H9 (cell line): ENCODE measurements around the gene RPL36A. TPM values are rescaled to one million over a fixed set of nuclear protein-coding genes. Genes with fewer than 3 reads are reported as not detected.

Source experiments
- DNase-seq: peaks from one replicate; pipeline ENCODE4 v3.0.0-alpha.2; 2017
- H2AFZ ChIP-seq: one replicate; pipeline ENCODE4 v1.6.1; 2013; ENCODE audit warnings: mild to moderate bottlenecking, low read length, control low read depth, moderate library complexity
- H2AK5ac ChIP-seq: 2 replicates; pipeline ENCODE4 v1.6.1; 2013; ENCODE audit warnings: low read length, control low read depth, mixed read lengths; ENCODE audit not compliant: insufficient read length
- H2BK120ac ChIP-seq: one replicate; pipeline ENCODE4 v1.6.1; 2013; ENCODE audit warnings: low read depth, mild to moderate bottlenecking, low read length, control low read depth, inconsistent platforms; ENCODE audit not compliant: poor library complexity, severe bottlenecking
- H2BK12ac ChIP-seq: 2 replicates; pipeline ENCODE4 v1.6.1; 2013; ENCODE audit warnings: low read length, control low read depth, mixed read lengths, low read depth; ENCODE audit not compliant: insufficient read length
- H2BK15ac ChIP-seq: 2 replicates; pipeline ENCODE4 v1.6.1; 2013; ENCODE audit warnings: low read depth, low read length, control low read depth
- H2BK20ac ChIP-seq: one replicate; pipeline ENCODE4 v1.6.1; 2013; ENCODE audit warnings: low read depth, mild to moderate bottlenecking, low read length, control low read depth, inconsistent platforms; ENCODE audit not compliant: poor library complexity, severe bottlenecking
- H2BK5ac ChIP-seq: 2 replicates; pipeline ENCODE4 v1.6.1; 2013; ENCODE audit warnings: low read length, control low read depth, mixed read lengths; ENCODE audit not compliant: insufficient read length
- H3K14ac ChIP-seq: 2 replicates; pipeline ENCODE4 v1.6.1; 2013; ENCODE audit warnings: low read length, control low read depth; ENCODE audit not compliant: insufficient read depth
- H3K18ac ChIP-seq: 2 replicates; pipeline ENCODE4 v1.6.1; 2013; ENCODE audit warnings: low read depth, mild to moderate bottlenecking, mixed read lengths, low read length, control low read depth; ENCODE audit not compliant: insufficient read length
- H3K23ac ChIP-seq: 2 replicates; pipeline ENCODE4 v1.6.1; 2013; ENCODE audit warnings: low read length, control low read depth, mixed read lengths, low read depth; ENCODE audit not compliant: insufficient read length
- H3K23me2 ChIP-seq: 2 replicates; pipeline ENCODE4 v1.6.1; 2013; ENCODE audit warnings: low read depth, mild to moderate bottlenecking, mixed read lengths, low read length, control low read depth; ENCODE audit not compliant: insufficient read length, poor library complexity, severe bottlenecking
- H3K27ac ChIP-seq: 2 replicates; pipeline ENCODE4 v1.5.1; 2013; ENCODE audit warnings: low read length, control low read depth, mixed read lengths, low read depth; ENCODE audit not compliant: insufficient read length
- H3K27me3 ChIP-seq: 2 replicates; pipeline ENCODE4 v1.6.1; 2013; ENCODE audit warnings: low read length, control low read depth, inconsistent platforms; ENCODE audit not compliant: insufficient read depth
- H3K4ac ChIP-seq: 2 replicates; pipeline ENCODE4 v1.6.1; 2013; ENCODE audit warnings: low read depth, mild to moderate bottlenecking, control low read depth, inconsistent platforms, low read length, moderate library complexity
- H3K4me1 ChIP-seq: 2 replicates; pipeline ENCODE4 v1.6.1; 2013; ENCODE audit warnings: low read length, control low read depth, inconsistent platforms; ENCODE audit not compliant: insufficient read depth
- H3K4me2 ChIP-seq: 2 replicates; pipeline ENCODE4 v1.6.1; 2013; ENCODE audit warnings: low read length, control low read depth, mixed read lengths; ENCODE audit not compliant: insufficient read length, insufficient read depth
- H3K56ac ChIP-seq: 2 replicates; pipeline ENCODE4 v1.6.1; 2013; ENCODE audit warnings: low read depth, mild to moderate bottlenecking, mixed read lengths, low read length, control low read depth; ENCODE audit not compliant: insufficient read length
- H3K79me1 ChIP-seq: 2 replicates; pipeline ENCODE4 v1.6.1; 2013; ENCODE audit warnings: low read depth, mild to moderate bottlenecking, moderate library complexity, low read length, control low read depth, inconsistent platforms; ENCODE audit not compliant: insufficient read depth, poor library complexity, severe bottlenecking
- H3K79me2 ChIP-seq: 2 replicates; pipeline ENCODE4 v1.6.1; 2013; ENCODE audit warnings: low read length, control low read depth, inconsistent platforms; ENCODE audit not compliant: insufficient read depth
- H3K9ac ChIP-seq: 2 replicates; pipeline ENCODE4 v1.6.1; 2013; ENCODE audit warnings: low read length, control low read depth, mixed read lengths; ENCODE audit not compliant: insufficient read length; ENCODE audit errors: extremely low read depth
- H3K9me3 ChIP-seq: one replicate; pipeline ENCODE4 v1.6.1; 2013; ENCODE audit warnings: low read depth, low read length, inconsistent platforms; ENCODE audit not compliant: control insufficient read depth
- H3T11ph ChIP-seq: one replicate; pipeline ENCODE4 v1.6.1; 2013; ENCODE audit warnings: mild to moderate bottlenecking, low read length, control low read depth, inconsistent platforms
- H4K20me1 ChIP-seq: one replicate; pipeline ENCODE4 v1.6.1; 2013; ENCODE audit not compliant: control insufficient read depth, insufficient read length, insufficient read depth
- H4K5ac ChIP-seq: 2 replicates; pipeline ENCODE4 v1.6.1; 2013; ENCODE audit warnings: low read depth, mild to moderate bottlenecking, mixed read lengths, low read length, control low read depth; ENCODE audit not compliant: insufficient read length
- H4K8ac ChIP-seq: replicated peaks from 2 replicates; pipeline ENCODE4 v1.6.1; 2013; ENCODE audit warnings: low read length, control low read depth, mixed read lengths, low read depth; ENCODE audit not compliant: insufficient read length
- H4K91ac ChIP-seq: 2 replicates; pipeline ENCODE4 v1.6.1; 2013; ENCODE audit warnings: low read depth, mild to moderate bottlenecking, moderate library complexity, mixed read lengths, low read length, control low read depth; ENCODE audit not compliant: insufficient read length
- H3K27ac Mint-ChIP-seq, 3 experiments: 2 replicates in 2 of 3; 3 replicates in 1 of 3; pipeline ENCODE4 v1.8.0; 2020 to 2021; ENCODE audit warnings: mixed read lengths in 3 of 3, mild to moderate bottlenecking in 1 of 3, moderate library complexity in 1 of 3
- H3K27me3 Mint-ChIP-seq: 2 replicates; pipeline ENCODE4 v1.8.0; 2021; ENCODE audit warnings: low read depth, mild to moderate bottlenecking, moderate library complexity, mixed read lengths
- H3K36me3 Mint-ChIP-seq, 3 experiments: 2 replicates in 2 of 3; 3 replicates in 1 of 3; pipeline ENCODE4 v1.8.0; 2020 to 2021; ENCODE audit warnings: low read depth in 3 of 3, mixed read lengths in 3 of 3; ENCODE audit not compliant: insufficient read depth in 1 of 3
- H3K4me1 Mint-ChIP-seq, 2 experiments: 2 replicates each; pipeline ENCODE4 v1.8.0; 2020; ENCODE audit warnings: mixed read lengths in 2 of 2
- H3K4me3 Mint-ChIP-seq, 2 experiments: 2 replicates in 1 of 2; 3 replicates in 1 of 2; pipeline ENCODE4 v1.8.0; 2020 to 2021; ENCODE audit warnings: mild to moderate bottlenecking in 2 of 2, mixed read lengths in 2 of 2, moderate library complexity in 1 of 2
- H3K9me3 Mint-ChIP-seq, 2 experiments: 2 replicates in 1 of 2; 3 replicates in 1 of 2; pipeline ENCODE4 v1.8.0; 2020; ENCODE audit warnings: mild to moderate bottlenecking in 2 of 2, mixed read lengths in 2 of 2, moderate library complexity in 1 of 2
- CTCF ChIP-seq: fragments of 200-600 bp; sonication (generic); conservative IDR thresholded peaks from 3 replicates; pipeline ENCODE4 v1.8.0; 2021; ENCODE audit warnings: antibody characterized with exemption, mild to moderate bottlenecking
- WGBS: extraction: QIAGEN DNeasy Blood & Tissue Kit; methylation state at CpG from one replicate; pipeline ENCODE4 v1.1.7; 2013; ENCODE audit warnings: missing lambda C conversion rate, low lambda C conversion rate, mixed read lengths; ENCODE audit not compliant: insufficient read length; ENCODE audit errors: extremely low coverage; 5-methylcytosine and 5-hydroxymethylcytosine counted together
- total RNA-seq: library from RNA; stranded (reverse); gene quantifications from 2 replicates; pipeline ENCODE4 v1.2.1, GENCODE V29; 2021

The RPL36A gene
- total RNA-seq, 1 experiment from 2014 or later: 428 TPM

GRCh38 chrX:101407748-101408531 lies 17.1 kb downstream of the RPL36A start, which contains the start of the genes GLA and HNRNPH2:
TSS of gene GLA (minus strand) at chrX:101407925. CDS start at chrX:101407903, 22 bp downstream.
TSS of gene HNRNPH2 (plus strand) at chrX:101408222. CDS start at chrX:101411989, 3,767 bp downstream.
- Histone ChIP-seq H3K56ac (no peak within 1 kb of the TSS), H3K79me1 (no peaks in the 10 kb centered on the region), H3K79me2 (peaks cover 7% of the 10 kb centered on the region; the same call in 1 of the 2 replicates), H2BK12ac (no peak within 1 kb of the TSS), H3K27me3 (no peaks in the 10 kb centered on the region), H3K4me2 (peak within 1 kb of the TSS; percentile 59), H3T11ph (no peak within 1 kb of the TSS), H4K20me1 (no peaks in the 10 kb centered on the region), H3K9me3 (peaks cover 17% of the 10 kb centered on the region), H2BK15ac (no peak within 1 kb of the TSS), H3K14ac (peak within 1 kb of the TSS; percentile 96), H4K5ac (no peak within 1 kb of the TSS), H3K18ac (peak within 1 kb of the TSS; percentile 96), H4K8ac (no peak within 1 kb of the TSS), H2BK5ac (no peak within 1 kb of the TSS), H3K23me2 (peaks cover 4% of the 10 kb centered on the region), H2BK120ac (no peak within 1 kb of the TSS), H2AFZ (no peak within 1 kb of the TSS), H4K91ac (no peak within 1 kb of the TSS), H3K4me1 (no peaks in the 10 kb centered on the region), H2AK5ac (no peak within 1 kb of the TSS), H3K4ac (no peak within 1 kb of the TSS), H3K27ac (peak within 1 kb of the TSS; percentile 54), H3K9ac (peak within 1 kb of the TSS; percentile 95), H2BK20ac (no peak within 1 kb of the TSS), H3K23ac (no peak within 1 kb of the TSS)
- Mint-ChIP-seq H3K27ac (peak within 1 kb of the TSS; percentile 94 to 99 (median 98)), H3K4me1 (peaks cover 5 to 11% of the 10 kb centered on the region in 2 experiments; a peak in 3 of 4 replicates), H3K9me3 (peaks cover 55 to 65% of the 10 kb centered on the region in 2 experiments), H3K27me3 (peaks cover 1% of the 10 kb centered on the region; the same call in 1 of the 2 replicates), H3K4me3 (peak within 1 kb of the TSS; percentile 92 to 95), H3K36me3 (peaks cover 18 to 29% (median 21%) of the 10 kb centered on the region in 3 experiments)
- no CpG with 5 or more reads among the region's 47 CpGs for WGBS
- DNase-seq: peak; percentile 93
- no peak for TF ChIP-seq CTCF
